Measurements from ENCODE around the gene XYLB. TPM values are rescaled to one million over a fixed set of nuclear protein-coding genes. Genes with fewer than 3 reads are reported as not detected.

Gene XYLB
- total RNA-seq, 1 donor from 2014 or later: 1.4 TPM

DNA sequence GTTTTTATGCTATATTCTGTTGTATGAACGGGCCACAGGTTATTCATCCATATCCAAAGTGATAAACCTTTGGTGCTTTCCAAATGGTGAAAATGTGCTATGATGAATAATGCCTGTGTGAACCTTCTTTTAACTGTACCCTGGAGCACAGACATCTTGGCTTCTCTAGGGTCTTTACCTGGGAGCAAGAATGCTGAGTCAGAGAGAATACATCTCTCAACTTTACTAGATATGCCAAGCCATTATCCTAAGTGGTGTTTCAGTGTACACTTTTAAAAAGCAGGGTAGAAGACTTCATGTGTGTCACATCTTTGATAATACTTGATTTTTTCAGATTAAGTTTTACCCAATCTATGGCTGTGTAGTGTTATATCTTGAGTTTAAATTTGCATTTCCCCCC, 23.5 kb upstream of the XYLB start:
- no peak for DNase-seq (ENCODE audit: low spot score)

DNA sequence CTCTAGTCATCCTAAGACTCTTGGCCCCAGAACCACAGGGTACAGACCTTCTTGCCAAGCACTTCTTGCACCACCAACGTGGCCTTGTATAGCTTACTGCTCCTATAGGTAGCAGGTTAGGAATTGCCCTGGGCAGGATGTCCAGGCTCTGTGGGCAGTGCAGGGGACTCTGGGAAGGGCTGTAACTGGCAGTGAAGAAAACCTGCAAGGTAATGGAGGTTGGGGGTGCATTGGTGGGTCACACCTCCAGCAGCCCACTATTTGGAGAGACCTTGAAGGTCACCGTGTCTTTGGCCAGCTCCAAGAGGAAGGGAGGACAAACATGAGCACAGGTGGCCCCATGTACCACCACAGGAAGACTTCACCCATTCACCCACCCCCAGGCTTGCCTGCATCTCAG, 21.3 kb upstream of the XYLB start:
- DNase-seq (ENCODE audit: low spot score): no peak

DNA sequence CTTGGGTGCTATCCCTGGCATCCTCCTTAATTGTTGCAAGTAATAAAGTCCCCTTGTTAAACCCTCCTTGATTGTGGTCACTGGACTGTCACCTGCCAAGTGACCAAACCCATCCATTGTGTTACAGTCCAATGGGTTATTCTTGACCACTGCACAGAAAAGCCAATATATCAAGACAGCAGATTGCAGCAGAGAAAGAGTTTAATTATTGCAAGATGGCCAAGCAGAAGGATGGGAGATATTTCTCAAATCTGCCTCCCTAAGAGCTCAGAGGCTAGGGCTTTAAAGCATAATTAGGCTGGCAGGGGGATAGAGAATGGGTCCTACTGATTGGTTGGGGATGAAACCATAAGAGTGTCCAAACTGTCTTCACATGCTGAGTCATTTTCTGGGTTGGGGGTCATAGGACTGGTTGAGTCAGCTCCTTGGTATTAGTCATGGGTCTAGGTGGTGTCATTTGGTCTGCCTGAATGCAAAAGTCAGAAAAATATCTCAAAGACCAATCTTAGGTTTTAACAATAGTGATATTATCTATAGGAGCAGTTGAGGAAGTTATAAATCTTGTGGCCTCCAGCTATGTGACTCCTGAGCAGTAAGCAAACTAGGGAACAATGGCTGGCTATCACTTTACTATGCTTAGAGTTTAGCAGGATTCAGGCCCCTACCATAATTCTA, 19.1 kb upstream of the XYLB start:
- no peak for DNase-seq (ENCODE audit: low spot score)

DNA sequence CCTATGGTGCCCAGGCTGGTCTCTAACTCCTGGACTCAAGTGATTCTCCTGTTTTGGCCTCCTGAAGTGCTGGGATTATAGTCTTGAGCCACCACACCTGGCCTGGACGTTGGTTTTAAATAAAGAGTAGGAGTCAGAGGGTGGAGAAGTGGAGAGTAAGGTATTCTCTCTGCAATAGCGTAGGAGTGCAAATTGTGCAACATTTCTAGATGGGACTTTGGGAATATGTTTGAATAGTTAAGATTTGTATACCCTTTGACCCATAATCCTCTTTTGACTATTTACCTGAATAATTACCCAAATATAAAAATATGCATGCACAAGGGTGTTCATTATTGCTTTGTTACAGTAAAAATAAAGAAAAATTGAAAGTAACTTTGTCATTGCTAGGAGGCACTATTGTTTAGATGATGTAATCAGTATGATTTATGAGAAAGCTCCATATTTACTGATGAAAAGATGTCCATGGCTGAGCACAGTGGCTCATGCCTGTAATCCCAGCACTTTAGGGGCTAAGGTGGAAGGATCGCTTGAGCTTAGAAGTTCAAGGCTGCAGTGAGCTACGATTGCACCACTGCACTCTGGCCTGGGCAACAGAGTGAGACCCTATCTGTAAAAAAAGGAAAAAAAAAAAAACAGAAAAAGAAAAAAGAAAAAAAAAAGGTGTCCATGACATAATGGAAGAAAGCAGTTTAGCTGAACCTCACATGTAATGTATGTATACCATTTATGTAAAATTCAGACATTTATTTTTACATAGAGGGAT, 15.1 kb upstream of the XYLB start:
- DNase-seq (ENCODE audit: low spot score): no peak

DNA sequence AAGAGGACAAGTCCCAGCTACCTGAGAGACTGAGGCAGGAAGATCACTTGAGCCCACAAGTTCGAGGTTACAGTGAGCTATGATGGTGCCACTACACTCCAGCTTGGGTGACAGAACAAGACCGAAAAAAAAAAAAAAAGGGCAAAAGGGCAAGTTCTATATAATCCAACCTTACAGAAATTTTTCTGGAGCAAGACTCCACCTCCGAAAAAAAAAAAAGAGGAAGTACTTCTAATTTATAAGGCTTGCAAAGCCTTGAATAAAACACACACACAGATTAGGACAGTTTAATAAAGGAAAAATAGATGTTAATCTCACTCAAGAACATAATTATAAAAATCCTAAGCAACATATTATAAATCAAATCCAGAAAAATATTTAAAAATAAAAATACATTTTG, 14.4 kb upstream of the XYLB start:
- no peak for DNase-seq (ENCODE audit: low spot score)

DNA sequence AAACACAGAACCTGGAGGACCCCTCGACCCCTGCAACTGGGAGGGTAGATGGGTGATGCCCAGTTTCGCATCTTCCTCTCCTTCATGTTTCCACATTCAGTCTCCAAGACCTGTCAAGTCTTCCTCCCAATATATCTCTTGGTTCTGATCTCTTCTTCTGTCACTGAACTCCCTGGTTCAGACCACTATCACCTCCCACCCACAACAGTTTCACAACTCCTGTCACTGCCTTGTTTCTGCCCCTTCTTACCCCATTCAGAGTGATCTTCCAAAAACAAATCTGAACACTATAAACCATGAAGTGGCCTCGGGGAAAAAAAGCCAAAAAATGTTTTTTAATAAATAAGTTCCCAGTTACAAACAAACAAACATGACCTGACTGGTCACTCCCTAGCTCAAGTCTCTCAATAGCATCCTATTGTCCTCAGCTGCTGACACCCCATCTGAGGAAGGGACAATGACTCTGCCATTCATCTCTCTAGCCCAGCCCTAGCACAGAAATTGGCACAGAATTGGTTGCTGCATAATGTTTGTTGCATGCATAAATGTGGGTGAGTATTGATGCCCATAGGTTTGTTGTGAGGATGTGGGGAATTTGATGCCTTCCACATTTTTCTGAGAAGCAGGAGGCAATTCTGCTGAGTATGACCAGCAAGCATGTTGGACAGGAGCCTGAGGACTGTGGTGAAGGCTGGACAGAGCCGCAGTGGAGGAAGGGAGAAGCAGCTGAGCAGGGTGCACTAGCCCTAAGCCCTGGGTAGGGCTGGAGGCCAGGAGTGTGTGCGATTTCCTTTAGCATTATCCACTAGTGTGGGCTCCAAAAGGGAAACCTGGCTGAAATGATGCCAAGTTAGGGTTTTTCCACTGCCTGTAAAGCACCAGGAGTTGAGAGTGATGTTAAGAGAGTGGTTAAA, 12.2 kb upstream of the XYLB start:
- DNase-seq (ENCODE audit: low spot score): peak; percentile 11

DNA sequence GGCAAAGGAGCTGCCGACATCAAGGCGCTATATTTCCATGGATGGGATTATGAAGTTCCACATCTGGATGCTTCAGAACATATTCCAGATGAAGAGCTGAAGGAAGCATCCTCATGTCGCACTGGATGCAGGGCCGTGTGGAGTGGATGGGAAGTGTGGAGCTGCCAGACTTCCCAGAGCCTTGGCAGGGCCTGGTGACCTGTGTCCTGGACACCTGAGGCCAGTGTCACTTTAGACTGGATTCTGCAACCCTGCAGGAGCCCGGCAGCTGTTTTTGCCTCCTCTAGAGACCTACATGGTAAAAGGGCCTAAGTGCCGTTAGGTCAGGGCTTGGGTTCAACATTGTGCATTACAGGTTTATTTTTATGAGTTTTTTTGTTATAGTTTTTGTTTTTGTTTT, 11.3 kb upstream of the XYLB start:
- no peak for DNase-seq (ENCODE audit: low spot score)

DNA sequence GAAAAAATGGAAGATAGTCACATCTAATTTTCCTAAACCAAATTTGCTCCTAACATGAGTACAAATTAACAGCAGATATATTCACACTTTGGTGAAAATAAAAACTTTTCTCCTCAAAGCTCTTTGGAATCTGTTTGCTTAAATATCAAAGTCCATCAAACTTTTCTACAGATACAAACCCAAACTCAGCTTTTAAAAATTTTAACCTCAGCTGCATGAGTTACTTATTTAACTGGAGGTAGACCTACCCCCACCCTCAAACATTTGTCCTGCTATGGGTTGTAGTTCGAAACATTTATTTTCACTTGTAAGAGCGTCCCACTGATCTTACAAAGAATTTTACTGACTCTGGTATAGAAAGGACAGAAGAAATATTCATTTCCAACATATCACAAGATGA, 8.9 kb upstream of the XYLB start:
- no peak for DNase-seq (ENCODE audit: low spot score)

DNA sequence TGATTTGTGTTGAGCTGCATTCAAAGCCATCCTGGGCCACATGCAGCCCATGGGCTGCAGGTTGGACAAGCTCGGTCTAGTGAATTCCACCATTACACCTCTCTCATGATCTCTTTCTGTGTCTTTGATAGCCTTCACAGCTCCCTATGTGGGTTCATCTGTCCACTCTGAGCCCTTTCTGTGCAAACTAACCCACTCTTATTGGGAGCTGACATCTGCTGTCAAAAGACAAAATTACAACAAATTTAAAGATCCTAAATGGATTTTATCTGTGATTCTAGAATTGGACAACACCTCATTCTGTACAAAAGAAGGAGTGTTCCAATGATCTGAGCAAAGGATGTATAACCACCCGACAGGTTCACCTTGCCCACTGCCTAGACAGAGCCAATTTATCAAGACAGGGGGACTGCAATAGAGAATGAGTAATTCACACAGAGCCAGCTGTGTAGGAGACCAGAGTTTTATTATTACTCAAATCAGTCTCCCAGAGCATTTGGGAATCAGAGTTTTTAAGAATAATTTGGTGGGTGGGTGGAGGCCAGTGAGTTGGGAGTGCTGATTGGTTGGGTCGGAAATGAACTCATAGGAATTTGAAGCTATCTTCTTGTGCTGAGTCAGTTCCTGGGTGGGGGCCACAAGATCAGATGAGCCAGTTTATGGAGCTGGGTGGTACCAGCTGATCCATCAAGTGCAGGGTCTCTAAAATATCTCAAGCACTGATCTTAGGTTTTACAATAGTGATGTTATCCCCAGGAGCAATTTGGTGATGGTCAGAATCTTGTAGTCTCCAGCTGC, 2.6 kb upstream of the XYLB start:
- DNase-seq (ENCODE audit: low spot score): no peak

DNA sequence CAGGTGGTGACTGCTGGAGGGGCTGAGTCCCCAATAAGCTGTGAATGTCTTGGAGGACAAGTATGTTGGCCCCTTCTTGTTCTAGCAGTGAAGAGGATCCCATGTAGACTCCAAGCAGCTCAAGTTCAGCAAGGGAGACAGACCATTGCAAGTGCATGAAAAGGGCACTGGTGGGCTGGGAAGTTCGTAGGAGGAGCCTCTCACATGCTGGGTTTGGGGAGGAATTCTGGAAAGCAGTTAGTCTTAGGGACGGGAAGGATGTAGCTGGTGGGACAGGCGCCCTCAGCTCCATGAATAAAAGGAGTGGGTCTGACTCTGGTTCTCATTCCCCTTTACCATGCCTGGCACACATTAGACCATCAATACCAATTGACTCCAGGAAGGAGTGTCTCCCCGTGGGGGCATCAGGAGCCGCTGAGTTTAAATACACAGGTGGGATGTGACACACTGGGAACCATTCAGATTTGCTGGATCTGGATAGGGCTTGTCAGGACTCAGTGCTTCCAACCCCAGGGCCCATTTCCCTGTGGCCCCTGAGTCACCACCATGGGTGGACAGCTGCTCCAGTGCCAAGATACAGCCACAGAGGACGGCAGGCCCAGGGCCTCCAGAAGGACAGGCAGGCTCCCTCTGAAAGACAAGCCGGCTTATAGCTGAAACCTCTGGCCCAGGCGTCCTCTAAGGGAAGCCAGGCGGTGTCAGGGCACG, 552 bp upstream of the XYLB start:
- DNase-seq (ENCODE audit: low spot score): no peak

DNA sequence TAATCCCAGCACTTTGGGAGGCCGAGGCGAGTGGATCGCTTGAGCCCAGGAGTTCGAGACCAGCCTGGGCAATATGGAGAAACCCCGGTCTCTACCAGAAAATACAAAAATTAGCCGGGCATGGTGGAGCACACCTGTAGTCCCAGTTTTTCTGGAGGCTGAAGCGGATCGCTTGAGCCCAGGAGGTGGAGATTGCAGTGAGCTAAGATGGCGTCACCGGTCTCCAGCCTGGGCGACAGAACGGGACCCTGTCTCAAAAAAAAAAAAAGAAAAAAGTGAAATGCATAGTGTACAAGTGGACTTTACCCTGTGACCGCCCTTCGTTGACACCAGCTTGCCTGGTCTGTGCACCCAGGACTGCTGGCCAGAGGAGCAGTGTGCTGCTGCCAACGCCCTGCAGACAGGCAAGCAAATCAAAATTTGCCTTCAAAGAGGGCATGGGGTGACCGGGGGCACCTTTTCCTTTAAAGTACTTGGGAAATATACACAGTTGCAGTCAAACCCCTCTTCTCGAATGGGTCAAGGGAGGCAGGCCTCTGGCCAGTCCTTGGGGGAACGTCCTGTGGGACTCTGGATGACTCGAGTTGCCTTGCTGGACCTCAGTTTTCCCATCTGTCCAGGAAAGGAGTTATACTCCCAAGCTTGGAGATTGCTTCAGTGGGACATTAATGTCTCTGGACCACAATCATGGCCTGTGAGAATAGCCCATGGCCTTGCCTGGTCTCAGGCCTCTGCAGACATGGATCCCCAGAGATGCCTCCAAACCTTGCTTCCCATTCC, 1.0 kb downstream of the XYLB start:
- DNase-seq (ENCODE audit: low spot score): no peak

DNA sequence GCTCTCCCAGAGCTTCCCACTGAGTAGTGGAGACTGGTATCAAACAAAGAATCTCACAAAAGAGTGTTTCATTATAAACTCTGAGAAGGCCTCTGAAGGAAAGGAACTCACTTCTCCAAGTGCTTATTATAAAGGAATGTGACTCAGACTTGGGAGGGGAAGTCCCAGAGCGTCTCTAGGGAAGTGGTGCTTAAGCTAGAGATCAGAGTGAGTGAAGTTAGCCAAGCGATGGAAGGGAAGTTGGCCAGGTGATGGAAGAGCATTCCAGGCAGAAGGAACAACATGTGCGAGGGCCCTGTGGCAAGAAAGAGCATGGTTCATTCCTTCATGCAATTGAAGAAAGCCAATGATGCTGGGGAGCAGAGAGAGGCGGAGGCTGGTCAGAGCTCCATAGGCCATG, 2.3 kb downstream of the XYLB start:
- DNase-seq (ENCODE audit: low spot score): no peak

DNA sequence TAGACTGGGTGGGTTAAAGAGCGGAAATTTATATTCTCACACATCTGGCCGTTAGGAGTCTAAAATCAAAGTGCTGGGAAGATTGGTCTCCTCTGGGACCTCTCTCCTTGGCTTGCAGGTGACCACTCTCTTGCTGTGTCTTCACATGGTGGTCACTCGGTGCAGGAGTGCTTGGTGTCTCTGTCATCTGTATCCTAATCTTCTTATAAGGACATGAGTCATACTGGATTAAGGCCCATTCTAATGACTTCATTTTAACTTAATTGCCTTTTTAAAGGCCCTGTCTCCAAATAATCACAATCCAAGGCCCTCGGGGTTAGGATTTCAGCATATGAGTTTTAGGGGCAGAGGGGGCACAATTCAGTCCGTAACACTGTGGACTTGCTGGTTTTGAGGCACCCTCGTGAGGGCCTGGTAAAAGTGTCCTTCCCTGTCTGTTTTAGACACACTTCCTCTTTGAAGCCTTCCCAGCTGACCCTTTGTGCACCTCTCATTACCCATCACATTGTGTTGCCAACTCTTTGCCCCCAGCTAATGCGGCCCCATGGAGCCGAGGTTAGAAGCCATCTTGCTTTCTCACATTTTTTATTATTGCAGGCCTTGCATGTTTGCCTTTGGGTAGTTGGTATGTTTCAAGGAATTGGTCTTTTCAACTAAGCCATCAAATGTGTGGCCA, 3.2 kb downstream of the XYLB start:
- no peak for DNase-seq (ENCODE audit: low spot score)

DNA sequence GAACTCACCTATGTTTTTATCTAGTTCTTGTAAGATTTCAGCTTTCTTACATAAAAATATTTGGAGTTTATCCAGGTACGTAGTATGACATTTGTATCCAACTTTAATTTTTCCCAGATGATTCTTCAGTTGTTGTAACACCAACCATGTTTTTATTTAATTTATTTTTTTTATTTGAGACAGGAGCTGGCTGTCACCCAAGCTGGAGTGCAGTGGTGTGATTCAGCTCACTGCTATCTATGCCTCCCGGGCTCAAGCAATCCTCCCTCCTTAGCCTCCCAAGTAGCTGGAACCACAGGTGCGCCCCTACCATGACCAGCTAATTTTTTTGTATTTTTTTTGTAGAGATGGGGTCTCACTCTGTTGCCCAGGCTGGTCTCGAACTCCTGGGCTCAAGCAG, 6.6 kb downstream of the XYLB start:
- no peak for DNase-seq (ENCODE audit: low spot score)

DNA sequence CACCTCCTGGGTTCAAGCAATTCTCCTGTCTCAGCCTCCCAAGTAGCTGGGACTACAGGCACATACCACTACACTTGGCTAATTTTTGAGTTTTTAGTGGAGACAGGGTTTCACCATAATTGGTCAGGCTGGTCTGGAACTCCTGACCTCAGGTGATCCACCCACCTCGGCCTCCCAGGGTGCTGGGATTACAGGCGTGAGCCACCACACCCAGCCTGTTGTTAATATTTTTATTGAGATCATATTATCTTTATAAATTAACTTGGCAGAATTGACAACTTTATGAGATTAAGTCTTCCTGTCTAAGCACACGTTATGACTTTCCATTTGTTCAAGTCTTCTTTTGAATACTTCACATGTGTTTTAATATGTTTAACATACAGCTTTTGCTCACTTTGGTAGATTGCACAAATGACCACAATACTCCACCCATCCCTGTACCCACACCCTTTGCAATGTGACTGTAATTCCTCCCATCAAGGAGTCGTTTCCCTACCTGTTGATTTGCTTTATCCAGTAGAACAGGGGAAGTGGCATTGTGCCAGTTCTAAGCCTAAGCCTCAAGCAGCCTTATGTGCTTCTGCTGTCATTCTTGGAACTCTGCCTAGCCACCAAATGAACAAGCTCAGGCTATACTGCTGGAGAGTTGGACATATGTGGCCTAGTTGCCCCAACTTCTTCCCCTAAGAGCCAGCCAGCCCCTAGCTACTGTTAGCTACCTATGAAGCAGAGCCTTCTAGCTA, 8.2 kb downstream of the XYLB start:
- DNase-seq (ENCODE audit: low spot score): no peak

DNA sequence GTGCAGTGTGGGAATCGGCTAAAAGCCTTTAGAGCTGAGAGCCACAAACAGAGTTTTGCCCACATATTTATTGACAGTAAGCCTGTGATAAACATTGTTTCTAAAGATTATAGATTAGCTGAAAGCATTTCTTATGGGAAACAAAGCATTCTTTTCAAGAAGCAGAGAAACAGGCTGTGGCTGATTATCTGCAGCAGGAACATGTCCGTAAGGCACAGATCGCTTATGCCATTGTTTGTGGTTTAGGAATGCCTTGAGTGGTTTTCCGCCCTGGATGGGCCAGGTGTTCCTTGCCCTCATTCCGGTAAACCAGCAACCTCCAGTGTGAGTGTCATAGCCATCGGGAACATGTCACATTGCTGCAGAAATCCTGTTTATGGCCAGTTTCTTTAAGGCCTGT, 12.5 kb downstream of the XYLB start:
- DNase-seq (ENCODE audit: low spot score): no peak

DNA sequence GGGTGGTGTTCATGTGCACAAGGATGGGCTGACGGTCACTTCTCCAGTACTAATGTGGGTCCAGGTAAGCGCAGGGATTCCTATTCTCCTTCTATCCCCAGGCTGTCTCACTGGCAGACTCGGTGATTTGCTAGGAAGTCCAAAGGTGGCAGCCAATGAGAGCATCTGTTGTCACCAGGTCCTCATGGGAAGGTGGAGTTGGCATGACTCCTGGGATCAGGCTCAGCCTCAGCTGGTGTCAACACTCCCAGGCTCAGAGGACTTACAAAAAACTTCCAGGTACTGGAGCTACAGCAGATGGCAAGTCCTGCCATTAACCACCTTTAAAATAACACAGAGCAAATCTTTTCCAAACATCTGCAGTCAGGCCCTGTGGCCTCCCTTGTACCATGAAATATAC, 13.8 kb downstream of the XYLB start:
- DNase-seq (ENCODE audit: low spot score): no peak

DNA sequence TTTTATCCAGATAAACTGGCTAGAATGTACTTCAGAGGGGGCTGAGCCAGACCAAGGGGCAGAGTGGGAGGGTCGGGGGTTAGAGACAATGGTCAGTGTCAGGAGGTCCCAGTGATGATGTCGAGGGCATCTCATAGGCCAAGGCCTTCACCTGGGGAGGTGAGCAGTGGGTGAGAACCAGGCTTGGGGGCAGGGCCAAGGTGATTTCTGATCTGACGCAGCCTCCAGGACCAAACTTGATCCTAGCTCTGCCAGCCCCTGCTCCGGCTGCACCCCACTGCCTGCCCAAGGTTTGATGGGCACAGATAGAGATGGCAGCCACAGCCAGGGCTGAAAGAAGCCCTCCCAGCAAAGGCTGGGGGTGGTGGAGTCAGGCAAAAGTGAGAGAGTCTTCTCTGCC, 14.9 kb downstream of the XYLB start:
- DNase-seq (ENCODE audit: low spot score): no peak

DNA sequence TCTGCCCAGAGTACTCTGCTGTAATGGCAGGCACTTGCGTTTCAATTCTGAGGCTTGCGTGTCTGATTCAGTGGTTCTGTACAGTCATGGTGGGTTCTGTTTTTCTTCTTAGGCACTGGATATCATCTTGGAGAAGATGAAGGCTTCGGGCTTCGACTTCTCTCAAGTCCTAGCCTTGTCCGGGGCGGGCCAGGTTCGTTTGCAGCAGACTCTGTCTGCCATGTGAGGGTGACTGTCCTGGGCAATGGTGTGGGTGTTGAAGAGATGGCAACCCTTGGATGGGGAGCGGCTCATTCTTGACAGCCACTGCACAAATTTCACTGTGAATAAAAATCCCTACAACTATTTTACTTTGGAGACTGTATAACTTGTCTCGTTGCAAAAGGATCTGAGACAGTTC, 16.2 kb downstream of the XYLB start:
- DNase-seq (ENCODE audit: low spot score): no peak

Measured in umbilical cord (tissue), 2 donors.